Body of pancreas (tissue), 4 donors: ENCODE measurements around the gene RPL14.

Experiments
- CTCF ChIP-seq, 7 experiments: fragments of 450-650 bp in 4 of 7; fragments of 200-600 bp in 3 of 7; sonication (generic) in 3 of 7; IDR thresholded peaks; one replicate each; pipeline ENCODE4 v1.5.1; 2016 to 2019; ENCODE audit warnings: antibody characterized with exemption in 7 of 7
- POLR2A ChIP-seq, 3 donors: fragments of 450-650 bp; IDR thresholded peaks; one replicate each; pipeline ENCODE4 v1.6.1; 2016; ENCODE audit warnings: antibody characterized with exemption in 3 of 3, mild to moderate bottlenecking in 2 of 3

DNA sequence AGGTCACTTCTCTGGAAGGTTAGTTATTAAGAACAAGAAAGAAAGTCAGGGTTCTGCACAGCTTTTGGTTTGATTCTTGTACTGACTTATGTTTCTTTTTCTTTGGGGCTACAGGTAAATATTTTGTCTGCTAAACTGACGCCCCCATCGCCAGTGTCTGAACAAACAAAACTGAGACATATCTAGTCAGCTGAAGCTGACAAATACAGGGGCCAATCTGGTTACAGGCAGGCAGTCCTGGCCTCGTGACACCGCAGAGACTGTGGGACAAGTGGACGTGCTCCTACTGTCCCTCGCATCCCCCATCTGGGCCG lies 4.6 kb upstream of the RPL14 start:
- no peak for TF ChIP-seq CTCF (IDR thresholded peaks at IDR 0.05)
- no peak for TF ChIP-seq POLR2A (IDR thresholded peaks at IDR 0.05)
